ENCODE data around the gene MORN5.

DNA sequence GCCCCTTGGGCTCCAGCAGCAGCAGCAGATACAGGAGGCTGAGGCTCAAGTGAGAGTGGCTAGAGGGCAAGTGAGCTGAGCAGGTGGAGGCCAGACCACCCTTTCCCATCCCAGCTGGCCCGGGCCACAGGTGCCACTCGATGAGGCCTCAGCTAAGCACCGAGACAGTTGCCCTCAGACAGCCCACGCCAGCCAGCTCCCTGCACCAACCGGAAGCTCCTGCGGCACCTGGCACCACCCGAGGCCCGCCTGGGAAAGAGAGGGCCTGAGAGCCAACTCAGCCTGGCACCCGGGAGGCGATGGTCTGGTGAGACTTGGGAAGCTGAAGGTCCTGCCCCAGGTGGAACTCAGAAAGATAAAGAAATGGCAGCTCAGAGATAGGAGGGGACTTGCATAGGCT lies 38.3 kb upstream of the MORN5 start:
- TF ChIP-seq, protein P1, sequence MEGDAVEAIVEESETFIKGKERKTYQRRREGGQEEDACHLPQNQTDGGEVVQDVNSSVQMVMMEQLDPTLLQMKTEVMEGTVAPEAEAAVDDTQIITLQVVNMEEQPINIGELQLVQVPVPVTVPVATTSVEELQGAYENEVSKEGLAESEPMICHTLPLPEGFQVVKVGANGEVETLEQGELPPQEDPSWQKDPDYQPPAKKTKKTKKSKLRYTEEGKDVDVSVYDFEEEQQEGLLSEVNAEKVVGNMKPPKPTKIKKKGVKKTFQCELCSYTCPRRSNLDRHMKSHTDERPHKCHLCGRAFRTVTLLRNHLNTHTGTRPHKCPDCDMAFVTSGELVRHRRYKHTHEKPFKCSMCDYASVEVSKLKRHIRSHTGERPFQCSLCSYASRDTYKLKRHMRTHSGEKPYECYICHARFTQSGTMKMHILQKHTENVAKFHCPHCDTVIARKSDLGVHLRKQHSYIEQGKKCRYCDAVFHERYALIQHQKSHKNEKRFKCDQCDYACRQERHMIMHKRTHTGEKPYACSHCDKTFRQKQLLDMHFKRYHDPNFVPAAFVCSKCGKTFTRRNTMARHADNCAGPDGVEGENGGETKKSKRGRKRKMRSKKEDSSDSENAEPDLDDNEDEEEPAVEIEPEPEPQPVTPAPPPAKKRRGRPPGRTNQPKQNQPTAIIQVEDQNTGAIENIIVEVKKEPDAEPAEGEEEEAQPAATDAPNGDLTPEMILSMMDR (IDR thresholded peaks at IDR 0.05) = no peak
- no peak for TF ChIP-seq POLR2A (IDR thresholded peaks at IDR 0.05)

Measured in lower leg skin (tissue), 3 donors.